K562 (cell line): Measurements from ENCODE around the gene PHTF1. TPM values are rescaled to one million over a fixed set of nuclear protein-coding genes. Genes with fewer than 3 reads are reported as not detected.
A peak's percentile ranks its signal among the peaks of the same experiment; 100 is the strongest.

Experiments used
- CEBPZ ChIP-seq: fragments of 150-350 bp; IDR thresholded peaks from 2 replicates; pipeline ENCODE4 v1.6.1; 2014; ENCODE audit warnings: low read depth, mild to moderate bottlenecking, low read length, borderline replicate concordance
- FOXJ2 ChIP-seq: fragments of 200-800 bp; sonication (Bioruptor generic); IDR thresholded peaks from 2 replicates; pipeline ENCODE4 v1.6.1; 2016; ENCODE audit warnings: missing genetic modification characterization, missing compliant biosample characterization
- FOXP1 ChIP-seq: sonication (generic); formaldehyde crosslinking; IDR thresholded peaks from 2 replicates; pipeline ENCODE4 v1.8.0; 2022; ENCODE audit warnings: mild to moderate bottlenecking, missing genetic modification reagents
- GTF3C2 ChIP-seq: IDR thresholded peaks from 3 replicates; pipeline ENCODE4 v1.6.1; 2011; ENCODE audit warnings: borderline replicate concordance, mild to moderate bottlenecking, moderate library complexity; ENCODE audit not compliant: insufficient read length; ENCODE audit errors: extremely low read depth
- HDAC1 ChIP-seq, 2 experiments: fragments of 450-650 bp; IDR thresholded peaks; 2 replicates each; pipeline ENCODE4 v1.6.1; 2016 to 2017; ENCODE audit warnings: inconsistent platforms in 1 of 2, mild to moderate bottlenecking in 1 of 2, moderate library complexity in 1 of 2
- KDM2B ChIP-seq: fragments of 250-450 bp; sonication (Bioruptor Pico); IDR thresholded peaks from 2 replicates; pipeline ENCODE4 v1.8.0; 2021; ENCODE audit warnings: mild to moderate bottlenecking, moderate library complexity
- KDM5B ChIP-seq: fragments of 200-600 bp; sonication (generic); IDR thresholded peaks from 2 replicates; pipeline ENCODE4 v1.6.1; 2012; ENCODE audit warnings: low read depth, mild to moderate bottlenecking, moderate library complexity, low read length, control low read depth, inconsistent platforms; ENCODE audit not compliant: insufficient replicate concordance
- MAFG ChIP-seq: fragments of 450-650 bp; conservative IDR thresholded peaks from 2 replicates; pipeline ENCODE4 v1.6.1; 2016; ENCODE audit warnings: missing genetic modification characterization, missing compliant biosample characterization
- MCM7 ChIP-seq, 2 experiments: fragments of 450-650 bp; IDR thresholded peaks; 2 replicates each; pipeline ENCODE4 v1.6.1; 2016 to 2018
- NCOR1 ChIP-seq: fragments of 450-650 bp; IDR thresholded peaks from 2 replicates; pipeline ENCODE4 v1.6.1; 2016; ENCODE audit warnings: mild to moderate bottlenecking, moderate library complexity
- NFXL1 ChIP-seq: fragments of 450-650 bp; formaldehyde crosslinking; IDR thresholded peaks from 2 replicates; pipeline ENCODE4 v1.4.0; 2021; ENCODE audit warnings: mild to moderate bottlenecking
- RFX1 ChIP-seq: fragments of 450-650 bp; IDR thresholded peaks from 2 replicates; pipeline ENCODE4 v1.6.1; 2016; ENCODE audit warnings: mild to moderate bottlenecking, moderate library complexity
- RFX5 ChIP-seq: IDR thresholded peaks from 2 replicates; pipeline ENCODE4 v1.6.1; 2011; ENCODE audit warnings: low read depth, mild to moderate bottlenecking, improper control_type of control experiment, low read length
- SMARCE1 ChIP-seq: fragments of 450-650 bp; IDR thresholded peaks from 2 replicates; pipeline ENCODE4 v1.7.1; 2016; ENCODE audit warnings: mild to moderate bottlenecking
- ZFPM2 ChIP-seq: fragments of 250-450 bp; sonication (Bioruptor Pico); IDR thresholded peaks from 2 replicates; pipeline ENCODE4 v1.5.1; 2022; ENCODE audit warnings: mild to moderate bottlenecking
- ZNF12 ChIP-seq: sonication (generic); formaldehyde crosslinking; IDR thresholded peaks from 2 replicates; pipeline ENCODE4 v1.4.0; 2020; ENCODE audit warnings: mild to moderate bottlenecking, missing genetic modification reagents
- ZNF23 ChIP-seq: fragments of 250-450 bp; sonication (Bioruptor Pico); IDR thresholded peaks from 2 replicates; pipeline ENCODE4 v1.4.0; 2020; ENCODE audit warnings: mild to moderate bottlenecking
- ZNF232 ChIP-seq: sonication (generic); formaldehyde crosslinking; IDR thresholded peaks from 2 replicates; pipeline ENCODE4 v1.8.0; 2022; ENCODE audit warnings: mild to moderate bottlenecking, missing genetic modification reagents
- ZNF239 ChIP-seq: fragments of 250-450 bp; sonication (Bioruptor Pico); IDR thresholded peaks from 2 replicates; pipeline ENCODE4 v1.4.0; 2020; ENCODE audit warnings: mild to moderate bottlenecking
- ZNF398 ChIP-seq: fragments of 250-450 bp; sonication (Bioruptor Pico); IDR thresholded peaks from 2 replicates; pipeline ENCODE4 v1.8.0; 2021; ENCODE audit warnings: moderate library complexity, mild to moderate bottlenecking, inconsistent platforms
- ZNF444 ChIP-seq: fragments of 250-450 bp; sonication (Bioruptor Pico); IDR thresholded peaks from 2 replicates; pipeline ENCODE4 v1.4.0; 2020; ENCODE audit warnings: mild to moderate bottlenecking, moderate library complexity
- polyA plus RNA-seq, 8 experiments: library from polyadenylated mRNA; depleted of rRNA in 4 of 8; stranded (reverse) in 5 of 8; unstranded in 3 of 8; fragments of >200 nt; fragmentation: Nextera tagmentation in 2 of 8; fragmentation: Illumina TruSeq in 1 of 8; extraction: Ambion mirVana in 2 of 8; extraction: Trizol in 1 of 8; gene quantifications; 2 replicates each; pipeline versions ENCODE4 v1.2.1 to v1.2.3, GENCODE V29; 2011 to 2014; ENCODE audit warnings: inconsistent platforms in 1 of 8, missing spikeins in 1 of 8
- total RNA-seq, 7 experiments: library from RNA; depleted of rRNA in 6 of 7; stranded (reverse); fragments of >200 nt in 6 of 7; fragmentation: Illumina TruSeq in 2 of 7; extraction: Trizol in 2 of 7; gene quantifications; 2 replicates each; pipeline versions ENCODE4 v1.2.1 to v1.2.3, GENCODE V29; 2011 to 2021; ENCODE audit warnings: low replicate concordance in 1 of 7

Gene PHTF1
- total and polyA plus RNA-seq, 9 of the 15 experiments (the other 6 are each of a cell fraction or from before 2014, with no cell fraction given), result 8.4 to 36.2 (median 23.0) TPM

GRCh38 chr1:113677250-113678158 lies 81.8 kb downstream of the PHTF1 start (continued):
- 0 out of 2 replicates have a peak, but pooled peaks have one; percentile 56 for TF ChIP-seq SMARCE1
- peak; percentile 8 to 80; a peak in 2 of 4 replicates for TF ChIP-seq HDAC1 (IDR thresholded peaks at IDR 0.05)
- TF ChIP-seq GTF3C2, result no peak
- TF ChIP-seq KDM2B (CRISPR knock-in tag), result no peak
- no peak for TF ChIP-seq MAFG (tag)
- no peak for TF ChIP-seq CEBPZ
- no peak for TF ChIP-seq ZNF12
- TF ChIP-seq FOXJ2, result no peak
- no peak for TF ChIP-seq ZNF23 (CRISPR knock-in tag)
- no peak for TF ChIP-seq RFX1
- no peak for TF ChIP-seq KDM5B
- TF ChIP-seq MCM7 (IDR thresholded peaks at IDR 0.05), result no peak
- TF ChIP-seq ZNF444 (CRISPR knock-in tag), result no peak
- TF ChIP-seq ZNF232 (CRISPR knock-in tag), result no peak
- no peak for TF ChIP-seq ZFPM2 (CRISPR knock-in tag)
- TF ChIP-seq FOXP1 (CRISPR knock-in tag), result no peak
- TF ChIP-seq NFXL1 (CRISPR knock-in tag), result no peak
- peak; percentile 71 for TF ChIP-seq NCOR1
- no peak for TF ChIP-seq ZNF239 (CRISPR knock-in tag)
- TF ChIP-seq ZNF398 (CRISPR knock-in tag), result no peak
- TF ChIP-seq RFX5, result no peak
